DMS53 treated with DMSO at 0.1 percent for 48 hours (cell line): ENCODE results near the gene AFAP1.

ENCODE experiments used
- DNase-seq: peaks from one replicate; lab custom pipeline; 2025; ENCODE audit not compliant: unreplicated experiment; lab: John Stamatoyannopoulos, UW

The AFAP1 gene

GRCh38 chr4:7808752-7809151 lies 130.9 kb downstream of the AFAP1 start:
- DNase-seq, result no peak

- DNase-seq, result no peak
Measured at GRCh38 chr4:7808181-7808580, 131.5 kb downstream of the AFAP1 start.

GRCh38 chr4:7807351-7807921 lies 132.2 kb downstream of the AFAP1 start:
- no peak for DNase-seq

GRCh38 chr4:7806338-7807090 lies 133.1 kb downstream of the AFAP1 start:
- no peak for DNase-seq

- no peak for DNase-seq
Measured at GRCh38 chr4:7805533-7806337, 133.9 kb downstream of the AFAP1 start.

DNA sequence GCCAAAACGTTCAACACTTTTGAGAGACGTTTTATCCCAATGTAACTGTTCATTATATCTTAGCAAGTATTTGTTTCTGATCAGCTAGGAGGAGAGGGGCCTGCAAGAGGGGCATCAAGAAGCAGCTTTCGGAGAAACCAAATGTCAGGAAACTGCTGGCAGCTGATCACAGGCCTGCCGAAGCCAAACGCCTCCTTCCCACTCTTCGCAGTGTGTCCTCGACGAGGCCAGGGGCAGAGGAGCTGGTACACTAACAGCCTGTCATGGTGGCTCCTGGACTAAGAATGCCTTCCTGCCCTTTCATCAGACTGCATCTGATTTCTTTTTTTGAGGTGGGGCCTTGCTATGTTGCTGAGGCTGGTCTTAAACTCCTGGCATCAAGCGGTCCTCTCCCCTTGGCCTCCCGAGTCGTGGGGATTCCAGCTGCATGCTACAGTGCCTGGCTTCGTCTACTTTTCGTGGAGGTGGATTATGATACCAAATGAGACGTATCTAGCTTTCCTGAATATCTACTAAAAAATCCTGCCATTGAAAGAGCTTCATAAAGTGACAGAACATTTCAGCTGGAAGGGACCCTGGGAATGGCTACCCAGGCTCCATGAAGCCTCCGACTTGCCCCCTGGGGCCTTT lies 134.8 kb downstream of the AFAP1 start:
- DNase-seq, result no peak

DNA sequence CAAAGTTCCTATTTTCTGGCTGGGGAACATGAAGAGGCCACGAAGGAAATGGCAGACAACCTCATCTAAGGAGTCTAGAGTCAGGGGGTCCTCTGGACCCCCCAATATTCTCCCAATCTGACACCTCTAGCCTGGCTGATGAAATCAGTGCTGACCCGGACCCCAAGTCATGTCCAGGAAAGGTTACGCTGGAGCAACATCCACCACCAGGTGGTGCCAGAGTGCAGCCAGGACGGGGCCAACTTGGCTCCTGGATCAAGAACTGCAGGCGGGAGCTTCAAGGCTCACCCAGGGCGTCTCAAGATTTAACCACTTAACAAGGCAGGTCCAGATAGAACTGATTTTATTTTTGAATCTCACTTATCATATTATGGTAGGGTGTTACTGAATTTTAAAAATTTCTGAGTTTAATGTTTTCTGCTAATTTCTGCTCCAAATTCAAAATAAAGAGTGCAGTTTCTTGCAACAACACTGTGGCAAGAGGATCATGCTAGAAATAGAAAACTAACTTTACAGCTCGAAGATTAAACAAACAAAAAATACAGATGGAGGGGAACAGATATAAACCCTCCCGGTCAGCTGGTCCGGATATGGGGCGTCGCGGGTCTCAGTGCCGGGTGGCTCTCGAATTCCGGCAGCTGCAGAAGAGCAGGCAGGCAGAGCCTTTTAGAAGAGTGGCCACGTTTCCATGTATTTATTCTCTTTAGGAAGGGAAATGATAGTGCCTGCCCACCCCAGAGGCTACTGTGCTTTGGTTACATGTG lies 135.5 kb downstream of the AFAP1 start:
- peak; percentile 48 for DNase-seq

- DNase-seq, result no peak
Measured at GRCh38 chr4:7803371-7803770, 136.3 kb downstream of the AFAP1 start.

- DNase-seq, result peak; percentile 65
Measured at GRCh38 chr4:7802093-7802726, 137.5 kb downstream of the AFAP1 start.

GRCh38 chr4:7801641-7802040 lies 138.0 kb downstream of the AFAP1 start:
- no peak for DNase-seq

- DNase-seq, result no peak
Measured at GRCh38 chr4:7801001-7801400, 138.7 kb downstream of the AFAP1 start.

- no peak for DNase-seq
Measured at GRCh38 chr4:7800410-7800809, 139.3 kb downstream of the AFAP1 start.

- no peak for DNase-seq
Measured at GRCh38 chr4:7799736-7800135, 139.9 kb downstream of the AFAP1 start.

DNA sequence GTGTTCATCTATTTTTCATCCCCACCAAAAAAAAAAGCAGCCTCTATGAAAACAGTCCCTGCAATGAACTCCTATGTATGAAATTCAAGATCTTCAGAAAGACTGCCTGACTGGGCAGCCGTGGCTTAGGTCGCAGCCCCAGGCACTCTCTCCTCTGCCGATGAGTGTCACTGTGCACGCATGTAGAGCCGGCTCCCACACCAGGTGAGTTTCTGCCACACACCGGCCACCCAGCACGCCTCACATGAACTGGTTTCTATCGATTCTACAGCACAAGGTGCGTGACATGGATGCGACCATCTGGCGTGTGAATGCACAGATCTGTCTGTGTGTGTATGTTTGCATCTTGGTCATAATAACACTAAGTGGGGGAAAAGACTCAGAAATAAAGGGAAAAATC lies 140.4 kb downstream of the AFAP1 start:
- no peak for DNase-seq

- DNase-seq, result no peak
Measured at GRCh38 chr4:7798178-7798995, 141.3 kb downstream of the AFAP1 start.

GRCh38 chr4:7797330-7797729 lies 142.3 kb downstream of the AFAP1 start:
- no peak for DNase-seq

- no peak for DNase-seq
Measured at GRCh38 chr4:7795983-7796382, 143.7 kb downstream of the AFAP1 start.

DNA sequence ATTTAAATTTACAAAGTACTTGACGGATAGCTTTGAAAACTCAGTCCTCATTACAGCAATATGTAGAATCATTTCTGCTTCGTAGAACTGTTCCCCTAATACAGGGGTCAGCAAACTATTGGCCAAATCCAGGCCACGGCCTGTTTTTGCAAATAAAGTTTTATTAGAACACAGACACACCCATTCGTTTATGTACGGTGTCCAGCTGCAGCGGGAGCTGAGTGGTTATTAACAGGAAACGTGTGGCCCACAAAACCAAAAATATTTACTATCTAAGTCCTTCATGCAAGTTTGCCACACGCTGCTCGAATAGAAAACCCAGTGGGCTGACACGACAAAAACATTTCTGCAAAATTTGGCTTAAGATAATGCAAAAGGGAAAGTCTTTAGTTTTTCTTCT lies 146.5 kb downstream of the AFAP1 start:
- no peak for DNase-seq

GRCh38 chr4:7792616-7793015 lies 147.0 kb downstream of the AFAP1 start:
- no peak for DNase-seq

DNA sequence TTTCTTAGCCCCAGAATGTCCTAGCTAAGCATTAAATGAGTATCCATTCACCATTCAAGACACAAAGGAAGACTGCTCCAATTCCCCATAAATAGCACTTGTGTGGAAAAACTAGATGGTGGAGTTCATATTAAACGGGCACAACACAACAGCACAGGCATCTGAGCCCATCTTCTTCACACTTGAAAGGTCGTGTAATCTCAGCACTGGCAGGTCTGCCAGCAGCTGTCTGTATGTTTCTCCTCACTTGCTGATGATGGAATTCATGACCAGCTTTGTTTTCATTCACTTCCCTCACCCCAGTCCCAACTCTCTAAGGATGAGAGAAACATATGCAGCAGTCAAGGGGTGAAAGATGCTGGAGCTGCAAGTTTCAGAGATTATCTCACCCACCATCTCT lies 148.7 kb downstream of the AFAP1 start:
- no peak for DNase-seq
